NCI-H446 (cell line): ENCODE measurements around the gene TNPO3.
"Not testable (repeated sequence)": the region's sequence is repeated elsewhere in the genome, so short reads cannot be mapped to it uniquely, and the experiment has no call there.

Source experiments
- DNase-seq, 2 experiments: peaks; one replicate each; lab custom pipeline; 2025; lab: John Stamatoyannopoulos, UW

Gene TNPO3

GRCh38 chr7:128959296-128959695, 95.6 kb downstream of the TNPO3 start:
- no peak for DNase-seq

- DNase-seq, result no peak
Observed at GRCh38 chr7:128955981-128956380, 98.9 kb downstream of the TNPO3 start.

- DNase-seq, result no peak
Observed at GRCh38 chr7:128954830-128955802, 99.8 kb downstream of the TNPO3 start.

DNA sequence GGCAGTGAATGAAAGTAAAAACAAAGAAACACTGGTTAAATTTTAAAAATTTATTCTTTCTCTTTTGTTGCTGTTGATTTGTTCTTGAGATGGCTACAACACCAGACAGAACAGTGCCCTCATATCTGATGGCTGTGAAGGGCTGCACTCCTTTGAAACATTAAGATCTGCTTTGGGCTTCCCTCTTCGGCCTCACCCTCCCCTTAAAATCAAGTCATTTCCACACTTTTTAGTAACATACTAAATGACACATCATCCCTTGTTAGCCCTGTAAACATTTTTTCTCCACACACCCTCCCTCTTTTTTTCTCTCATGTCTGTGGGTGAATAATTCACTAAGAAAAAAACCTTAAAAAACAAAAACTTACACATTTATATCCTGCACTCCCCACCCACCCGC, 100.8 kb downstream of the TNPO3 start:
- DNase-seq, result no peak

GRCh38 chr7:128951296-128951695, 103.6 kb downstream of the TNPO3 start:
- DNase-seq, result no peak

GRCh38 chr7:128948976-128949760, 105.7 kb downstream of the TNPO3 start:
- no peak for DNase-seq

GRCh38 chr7:128948312-128948973, 106.5 kb downstream of the TNPO3 start:
- DNase-seq, result no peak

GRCh38 chr7:128947854-128948253, 107.1 kb downstream of the TNPO3 start:
- no peak for DNase-seq

GRCh38 chr7:128946936-128947830, 107.7 kb downstream of the TNPO3 start:
- DNase-seq, result no peak

GRCh38 chr7:128945668-128946366, 109.1 kb downstream of the TNPO3 start:
- no peak for DNase-seq

- DNase-seq, result no peak
Observed at GRCh38 chr7:128944487-128945236, 110.2 kb downstream of the TNPO3 start.

DNA sequence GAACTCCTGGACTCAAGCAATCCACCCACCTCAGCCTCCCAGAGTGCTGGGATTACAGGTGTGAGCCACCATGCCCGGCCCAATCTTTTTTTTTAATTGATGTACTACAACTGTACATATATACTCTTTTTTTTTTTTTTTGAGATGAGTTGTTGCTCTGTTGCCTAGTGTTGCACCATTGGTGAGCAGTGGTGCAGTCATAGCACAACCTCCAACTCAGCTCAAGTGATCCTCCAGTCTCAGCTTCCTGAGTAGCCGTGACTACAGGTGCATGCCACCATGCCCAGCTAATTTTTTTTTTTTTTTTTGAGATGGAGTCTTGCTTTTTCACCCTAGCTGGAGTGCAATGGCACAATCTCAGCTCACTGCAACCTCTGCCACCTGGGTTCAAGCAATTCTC, 111.7 kb downstream of the TNPO3 start:
- not testable (repeated sequence) for DNase-seq

GRCh38 chr7:128941946-128942526, 112.9 kb downstream of the TNPO3 start:
- no peak for DNase-seq

- DNase-seq, result no peak
Observed at GRCh38 chr7:128941323-128941890, 113.5 kb downstream of the TNPO3 start.

DNA sequence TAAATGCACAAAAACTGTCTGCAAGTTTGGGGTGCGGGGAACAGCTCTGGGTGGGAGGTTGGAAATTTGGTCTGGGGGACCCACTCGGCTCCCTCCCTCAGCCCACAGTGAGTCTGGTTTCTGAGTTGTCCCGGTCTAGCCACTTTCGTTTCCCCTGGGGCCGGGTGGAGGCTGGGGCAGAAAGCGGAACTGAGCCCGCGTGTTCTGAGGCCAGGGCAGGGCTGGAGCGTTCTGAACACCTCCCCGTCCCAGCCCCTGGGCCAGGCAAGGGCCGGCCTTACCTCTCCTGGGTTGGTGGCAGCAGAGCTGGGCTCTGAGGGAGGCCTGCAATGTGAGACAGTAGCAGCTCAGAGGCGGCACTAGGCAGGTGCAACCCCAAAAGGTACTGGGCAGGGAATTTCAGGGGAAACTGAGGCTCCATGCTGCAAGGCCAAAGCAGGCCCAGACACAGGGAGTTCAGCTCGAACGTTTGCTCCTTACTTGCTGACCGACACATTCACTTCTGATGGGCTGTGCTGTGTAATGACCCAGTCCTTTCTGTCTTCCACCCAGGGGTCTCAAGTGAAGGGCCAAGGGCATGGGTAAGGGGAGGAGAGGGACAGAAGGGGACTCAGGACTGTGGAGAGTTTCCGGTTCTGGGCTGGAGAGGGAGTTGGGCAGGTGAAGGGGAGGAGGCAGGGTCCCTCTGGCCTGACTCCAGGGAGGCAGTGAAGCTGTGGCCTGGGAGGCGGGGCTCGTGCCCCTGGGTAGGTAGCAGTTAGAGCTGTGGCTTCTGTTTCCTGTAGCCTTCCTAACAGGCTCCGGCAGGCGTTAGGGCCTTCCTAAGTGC, 114.2 kb downstream of the TNPO3 start:
- no peak for DNase-seq

GRCh38 chr7:128939861-128940410, 115.0 kb downstream of the TNPO3 start:
- no peak for DNase-seq

DNA sequence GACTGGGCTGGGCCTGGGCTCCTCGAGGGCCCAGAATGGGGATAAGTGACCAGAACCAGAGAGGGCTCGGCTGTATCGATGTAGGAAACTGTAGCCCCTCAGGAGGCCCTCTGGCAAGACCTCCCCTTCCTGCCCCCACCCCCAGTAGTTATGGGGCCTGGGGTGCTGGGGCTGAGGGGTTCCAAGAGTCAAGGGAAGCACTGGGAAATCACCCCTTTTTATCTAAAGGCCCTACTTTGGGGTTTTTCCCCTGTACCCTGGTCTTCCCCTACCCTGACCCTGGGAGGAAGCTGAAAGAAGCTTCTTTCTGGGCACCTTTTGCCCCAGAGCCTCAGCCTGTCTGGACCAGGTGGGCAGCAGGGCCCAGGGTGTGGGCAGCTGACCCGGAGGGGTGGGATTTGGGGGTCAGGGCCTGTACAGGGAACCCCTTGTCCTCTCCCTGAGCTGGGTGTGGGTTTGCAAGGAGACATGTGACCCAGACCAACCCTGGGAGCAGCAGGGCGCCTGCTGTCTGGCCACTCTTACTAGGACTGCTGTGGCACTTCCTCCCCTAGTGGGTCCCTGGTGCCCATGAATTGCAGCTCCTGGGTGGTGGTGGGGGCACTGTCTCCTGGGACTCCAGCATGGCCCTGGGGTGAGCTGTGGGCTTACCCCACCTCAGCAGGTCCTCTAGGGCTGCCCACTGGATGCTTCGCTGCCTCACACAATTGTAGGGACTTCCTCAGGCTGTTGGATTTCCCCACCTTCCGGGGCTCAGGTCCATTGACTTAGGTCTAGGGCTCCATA, 115.6 kb downstream of the TNPO3 start:
- DNase-seq, result no peak
